HL-60 (cell line): Measurements from ENCODE around the gene PCID2.

Source experiments
- CTCF ChIP-seq: IDR thresholded peaks from one replicate; pipeline ENCODE4 v1.5.1; 2011; ENCODE audit warnings: low read length, control low read depth, inconsistent platforms; ENCODE audit not compliant: insufficient read depth
- GABPA ChIP-seq: IDR thresholded peaks from 2 replicates; pipeline ENCODE4 v1.6.1; 2012; ENCODE audit warnings: low read depth
- POLR2AphosphoS5 ChIP-seq: IDR thresholded peaks from 2 replicates; pipeline ENCODE4 v1.6.1; 2012; ENCODE audit warnings: low read depth
- SPI1 ChIP-seq: IDR thresholded peaks from 2 replicates; pipeline ENCODE4 v1.6.1; 2012; ENCODE audit warnings: low read depth, mild to moderate bottlenecking, borderline replicate concordance
- TF ChIP-seq, protein P1 (sequence below): IDR thresholded peaks from 2 replicates; pipeline ENCODE4 v1.6.1; 2012; ENCODE audit warnings: low read depth; ENCODE audit not compliant: insufficient replicate concordance

GRCh38 chr13:113159701-113160100 is 48.8 kb downstream of the PCID2 start:
- TF ChIP-seq, protein P1, sequence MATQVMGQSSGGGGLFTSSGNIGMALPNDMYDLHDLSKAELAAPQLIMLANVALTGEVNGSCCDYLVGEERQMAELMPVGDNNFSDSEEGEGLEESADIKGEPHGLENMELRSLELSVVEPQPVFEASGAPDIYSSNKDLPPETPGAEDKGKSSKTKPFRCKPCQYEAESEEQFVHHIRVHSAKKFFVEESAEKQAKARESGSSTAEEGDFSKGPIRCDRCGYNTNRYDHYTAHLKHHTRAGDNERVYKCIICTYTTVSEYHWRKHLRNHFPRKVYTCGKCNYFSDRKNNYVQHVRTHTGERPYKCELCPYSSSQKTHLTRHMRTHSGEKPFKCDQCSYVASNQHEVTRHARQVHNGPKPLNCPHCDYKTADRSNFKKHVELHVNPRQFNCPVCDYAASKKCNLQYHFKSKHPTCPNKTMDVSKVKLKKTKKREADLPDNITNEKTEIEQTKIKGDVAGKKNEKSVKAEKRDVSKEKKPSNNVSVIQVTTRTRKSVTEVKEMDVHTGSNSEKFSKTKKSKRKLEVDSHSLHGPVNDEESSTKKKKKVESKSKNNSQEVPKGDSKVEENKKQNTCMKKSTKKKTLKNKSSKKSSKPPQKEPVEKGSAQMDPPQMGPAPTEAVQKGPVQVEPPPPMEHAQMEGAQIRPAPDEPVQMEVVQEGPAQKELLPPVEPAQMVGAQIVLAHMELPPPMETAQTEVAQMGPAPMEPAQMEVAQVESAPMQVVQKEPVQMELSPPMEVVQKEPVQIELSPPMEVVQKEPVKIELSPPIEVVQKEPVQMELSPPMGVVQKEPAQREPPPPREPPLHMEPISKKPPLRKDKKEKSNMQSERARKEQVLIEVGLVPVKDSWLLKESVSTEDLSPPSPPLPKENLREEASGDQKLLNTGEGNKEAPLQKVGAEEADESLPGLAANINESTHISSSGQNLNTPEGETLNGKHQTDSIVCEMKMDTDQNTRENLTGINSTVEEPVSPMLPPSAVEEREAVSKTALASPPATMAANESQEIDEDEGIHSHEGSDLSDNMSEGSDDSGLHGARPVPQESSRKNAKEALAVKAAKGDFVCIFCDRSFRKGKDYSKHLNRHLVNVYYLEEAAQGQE: no peak
- TF ChIP-seq CTCF (no peak), POLR2AphosphoS5 (no peak), SPI1 (no peak), GABPA (no peak)
